PC-9 (cell line): ENCODE results near the gene OPTN.

Experiments used
- CTCF ChIP-seq: fragments of 200-600 bp; sonication (generic); conservative IDR thresholded peaks from 2 replicates; pipeline ENCODE4 v1.6.1; 2017; ENCODE audit warnings: mixed run types, antibody characterized with exemption, mild to moderate bottlenecking, moderate library complexity
- EZH2 ChIP-seq: fragments of 200-600 bp; sonication (generic); IDR thresholded peaks from 2 replicates; pipeline ENCODE4 v1.8.0; 2017; ENCODE audit warnings: antibody characterized with exemption, low read depth

GRCh38 chr10:13180788-13181187 is 80.8 kb downstream of the OPTN start:
- TF ChIP-seq CTCF (no peak), EZH2 (no peak)
